GM12891 (cell line): ENCODE measurements around the gene AMMECR1L.

Experiments used
- DNase-seq: peaks from one replicate; pipeline ENCODE4 v3.0.0; 2011; ENCODE audit warnings: low spot score; ENCODE audit not compliant: insufficient read length
- FAIRE-seq: peaks from 2 replicates; lab custom pipeline; 2011; peaks lifted over from hg19 to GRCh38; lab: Jason Lieb, UNC
- PAX5 ChIP-seq: IDR thresholded peaks from 2 replicates; pipeline ENCODE4 v1.6.1; 2011; ENCODE audit warnings: low read length, moderate library complexity, mild to moderate bottlenecking; ENCODE audit not compliant: insufficient read depth, severe bottlenecking
- POLR2A ChIP-seq: IDR thresholded peaks from 2 replicates; pipeline ENCODE4 v1.6.1; 2011; ENCODE audit warnings: low read depth, low read length, control low read depth
- POLR2AphosphoS5 ChIP-seq: IDR thresholded peaks from 2 replicates; pipeline ENCODE4 v1.6.1; 2011; ENCODE audit warnings: low read depth, low read length, control low read depth
- POU2F2 ChIP-seq: IDR thresholded peaks from 2 replicates; pipeline ENCODE4 v1.6.1; 2011; ENCODE audit warnings: low read depth, mild to moderate bottlenecking, control low read depth, low read length, moderate library complexity
- SPI1 ChIP-seq: IDR thresholded peaks from 2 replicates; pipeline ENCODE4 v1.6.1; 2011; ENCODE audit warnings: low read depth, low read length, control low read depth
- TAF1 ChIP-seq: IDR thresholded peaks from 2 replicates; pipeline ENCODE4 v1.6.1; 2011; ENCODE audit warnings: low read depth, low read length, control low read depth

Gene AMMECR1L

DNA sequence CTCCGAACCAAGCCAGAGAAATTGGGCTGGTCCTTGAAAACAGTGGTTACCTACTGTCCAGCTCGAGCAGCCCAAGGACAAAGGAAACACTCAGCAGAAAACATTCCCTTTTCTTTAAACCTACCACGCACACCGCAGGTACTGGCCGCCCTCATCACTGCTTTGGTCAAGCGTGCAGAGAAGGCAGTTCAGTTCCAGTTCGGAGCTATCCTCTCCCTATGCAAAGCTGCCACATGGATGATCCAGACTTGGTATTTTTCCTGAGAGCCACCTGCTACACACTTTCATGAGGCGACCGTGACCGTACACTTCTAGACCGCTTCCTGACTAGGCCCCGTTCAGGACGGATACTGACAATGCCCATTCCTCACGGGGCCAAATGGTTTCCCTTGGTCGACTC lies 23.5 kb downstream of the AMMECR1L start:
- FAIRE-seq = no peak
- TF ChIP-seq POLR2A = no peak
- TF ChIP-seq PAX5 = no peak
- no peak for TF ChIP-seq POU2F2
- no peak for TF ChIP-seq TAF1
- no peak for TF ChIP-seq POLR2AphosphoS5
- no peak for TF ChIP-seq SPI1
- DNase-seq = no peak

- FAIRE-seq (peak; percentile 31), DNase-seq (no peak)
- TF ChIP-seq POU2F2 = no peak
- no peak for TF ChIP-seq PAX5
- TF ChIP-seq SPI1 = no peak
- no peak for TF ChIP-seq POLR2AphosphoS5
- no peak for TF ChIP-seq TAF1
- TF ChIP-seq POLR2A = no peak
Measured at GRCh38 chr2:127860130-127860529, 25.6 kb downstream of the AMMECR1L start.

DNA sequence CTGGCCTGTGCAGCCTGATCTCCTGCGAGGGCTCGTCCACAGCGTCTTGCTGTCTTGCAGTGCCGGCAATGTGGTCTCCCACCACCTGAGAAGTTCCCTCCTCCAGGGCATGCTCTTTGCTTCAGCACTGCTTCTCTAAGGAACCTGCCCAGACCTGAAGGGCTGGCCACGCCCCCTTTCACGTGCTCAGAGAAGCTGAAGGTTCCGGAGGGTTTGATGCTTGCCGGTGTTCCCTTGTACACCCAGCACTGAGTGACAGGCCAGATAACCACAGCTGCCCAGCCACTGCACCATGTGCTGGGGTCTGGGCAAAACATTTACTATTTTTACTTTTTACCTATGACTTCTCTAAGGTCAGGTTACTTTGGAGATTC lies 26.1 kb downstream of the AMMECR1L start:
- DNase-seq (peak; percentile 49), FAIRE-seq (no peak)

DNA sequence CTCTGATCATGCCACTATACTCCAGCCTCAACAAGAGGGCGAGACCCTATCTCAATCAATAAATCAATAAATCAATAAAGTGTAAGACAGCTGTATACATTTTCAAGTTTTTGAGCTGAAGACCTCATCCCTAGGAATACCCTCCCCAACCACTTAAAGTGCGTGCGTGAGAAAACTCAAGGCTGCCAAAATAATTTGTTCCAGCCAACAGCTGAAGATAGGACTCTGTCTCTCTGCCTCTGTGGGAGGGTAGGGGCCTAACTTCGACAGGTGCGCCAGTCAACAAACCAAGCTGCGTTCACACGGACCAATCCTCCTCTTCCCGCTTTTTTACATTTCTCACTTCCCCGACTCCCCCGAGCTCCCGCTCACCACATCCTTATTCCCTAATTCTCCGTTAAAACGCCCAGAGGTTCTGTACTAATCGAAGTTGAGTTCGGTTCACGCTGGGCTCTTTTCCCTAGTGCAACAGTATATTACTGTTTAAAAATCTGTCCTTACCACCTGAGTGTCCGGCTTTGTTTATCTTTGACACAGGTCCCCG lies 28.4 kb downstream of the AMMECR1L start:
- no peak for DNase-seq
- TF ChIP-seq POLR2AphosphoS5 (no peak), POU2F2 (no peak), SPI1 (no peak), POLR2A (no peak), TAF1 (no peak), PAX5 (no peak)
- FAIRE-seq = no peak

More for the DNA sequence above, 26.1 kb downstream of the AMMECR1L start:
- TF ChIP-seq POU2F2 (no peak), POLR2A (no peak), SPI1 (no peak)

GRCh38 chr2:127853671-127854070 lies 32.1 kb downstream of the AMMECR1L start:
- TF ChIP-seq POLR2AphosphoS5 (no peak), POLR2A (no peak), POU2F2 (no peak), PAX5 (no peak), TAF1 (no peak), SPI1 (no peak)
- no peak for FAIRE-seq
- DNase-seq = no peak

- FAIRE-seq (no peak), DNase-seq (no peak)
- TF ChIP-seq POU2F2 (no peak), PAX5 (no peak), SPI1 (no peak), POLR2A (no peak), TAF1 (no peak), POLR2AphosphoS5 (no peak)
Measured at GRCh38 chr2:127852388-127852787, 33.4 kb downstream of the AMMECR1L start.

GRCh38 chr2:127847931-127848330 lies 37.8 kb downstream of the AMMECR1L start:
- DNase-seq (no peak), FAIRE-seq (no peak)
- TF ChIP-seq PAX5 = no peak
- TF ChIP-seq SPI1 = no peak
- TF ChIP-seq TAF1 = no peak
- no peak for TF ChIP-seq POU2F2
- TF ChIP-seq POLR2AphosphoS5 = no peak
- TF ChIP-seq POLR2A = no peak

GRCh38 chr2:127844973-127845372 lies 40.8 kb downstream of the AMMECR1L start:
- DNase-seq = no peak
- TF ChIP-seq POLR2A (no peak), SPI1 (no peak), TAF1 (no peak), POU2F2 (no peak), POLR2AphosphoS5 (no peak)
- FAIRE-seq = no peak

DNA sequence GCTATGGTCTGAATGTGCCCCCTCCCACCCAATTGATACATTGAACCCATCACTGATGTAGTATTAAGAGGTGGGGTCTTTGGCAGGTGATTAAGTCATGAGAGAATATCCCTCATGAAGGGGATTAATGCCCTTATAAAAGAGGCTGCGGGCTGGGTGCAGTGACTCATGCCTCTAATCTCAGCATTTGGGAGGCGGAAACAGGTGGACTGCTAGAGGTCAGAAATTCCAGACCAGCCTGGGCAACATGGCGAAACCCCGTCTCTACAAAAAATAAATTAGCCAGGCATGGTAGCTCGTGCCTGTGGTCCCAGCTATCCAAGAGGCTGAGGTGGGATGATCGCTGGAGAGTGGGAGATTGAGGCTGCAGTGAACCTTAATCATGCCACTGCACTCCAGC lies 42.1 kb downstream of the AMMECR1L start:
- TF ChIP-seq POLR2A (no peak), TAF1 (no peak), POLR2AphosphoS5 (no peak), POU2F2 (no peak), SPI1 (no peak), PAX5 (no peak)
- FAIRE-seq (no peak), DNase-seq (no peak)

GRCh38 chr2:127841466-127842178 lies 44.1 kb downstream of the AMMECR1L start:
- FAIRE-seq = no peak
- TF ChIP-seq POLR2A = no peak
- DNase-seq = no peak

DNA sequence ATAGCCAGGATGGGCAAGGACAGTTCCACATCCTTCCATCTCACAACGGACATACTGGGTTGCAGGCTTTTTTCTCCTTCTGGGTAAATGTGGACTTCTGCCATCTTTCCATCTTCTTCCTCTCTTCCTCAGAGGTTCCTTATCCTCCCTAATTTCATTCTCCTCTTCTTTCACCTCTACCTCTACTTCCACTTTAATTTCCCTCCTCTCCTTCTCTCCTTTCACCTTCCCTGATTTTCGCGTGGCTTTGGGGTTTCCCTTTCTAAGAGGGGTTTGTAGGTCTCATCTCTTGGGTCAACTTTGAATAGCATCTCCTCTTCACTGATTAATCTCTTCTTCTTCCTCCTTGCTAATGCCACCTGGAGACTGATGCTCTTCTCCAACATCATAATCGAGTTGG lies 44.9 kb downstream of the AMMECR1L start:
- no peak for FAIRE-seq
- no peak for TF ChIP-seq SPI1
- DNase-seq = no peak
